Large intestine (tissue), 3 donors: ENCODE results near the gene ZFPM1. TPM values are rescaled to one million over a fixed set of nuclear protein-coding genes. Genes with fewer than 3 reads are reported as not detected.

Experiments
- DNase-seq, 2 donors: peaks; one replicate each; pipeline versions ENCODE4 v3.0.0 to v3.0.0-alpha.2; 2013
- H3K27ac ChIP-seq: one replicate; pipeline ENCODE4 v1.5.1; 2013; ENCODE audit warnings: low read length
- H3K27me3 ChIP-seq: 2 replicates; pipeline ENCODE4 v1.6.1; 2013; ENCODE audit warnings: low read length; ENCODE audit not compliant: control insufficient read depth, insufficient read depth
- H3K36me3 ChIP-seq: 2 replicates; pipeline ENCODE4 v1.6.1; 2013; ENCODE audit warnings: low read length; ENCODE audit not compliant: control insufficient read depth, insufficient read depth
- H3K4me1 ChIP-seq: one replicate; pipeline ENCODE4 v1.6.1; 2013; ENCODE audit warnings: low read length; ENCODE audit not compliant: control insufficient read depth, insufficient read depth
- H3K4me3 ChIP-seq: one replicate; pipeline ENCODE4 v1.5.1; 2013; ENCODE audit warnings: low read length
- H3K9me3 ChIP-seq: one replicate; pipeline ENCODE4 v1.6.1; 2013; ENCODE audit warnings: mild to moderate bottlenecking, low read depth, low read length, moderate library complexity; ENCODE audit not compliant: control insufficient read depth
- WGBS: methylation state at CpG from one replicate; pipeline ENCODE4 v1.1.5; 2013; ENCODE audit warnings: low lambda C conversion rate; ENCODE audit not compliant: insufficient coverage; 5-methylcytosine and 5-hydroxymethylcytosine counted together
- polyA plus RNA-seq: library from polyadenylated mRNA; unstranded; fragments of 120-200 nt; gene quantifications from one replicate; pipeline ENCODE4 v1.2.1, GENCODE V29; 2013

The ZFPM1 gene
- polyA plus RNA-seq, 1 donor: 27.2 TPM

DNA sequence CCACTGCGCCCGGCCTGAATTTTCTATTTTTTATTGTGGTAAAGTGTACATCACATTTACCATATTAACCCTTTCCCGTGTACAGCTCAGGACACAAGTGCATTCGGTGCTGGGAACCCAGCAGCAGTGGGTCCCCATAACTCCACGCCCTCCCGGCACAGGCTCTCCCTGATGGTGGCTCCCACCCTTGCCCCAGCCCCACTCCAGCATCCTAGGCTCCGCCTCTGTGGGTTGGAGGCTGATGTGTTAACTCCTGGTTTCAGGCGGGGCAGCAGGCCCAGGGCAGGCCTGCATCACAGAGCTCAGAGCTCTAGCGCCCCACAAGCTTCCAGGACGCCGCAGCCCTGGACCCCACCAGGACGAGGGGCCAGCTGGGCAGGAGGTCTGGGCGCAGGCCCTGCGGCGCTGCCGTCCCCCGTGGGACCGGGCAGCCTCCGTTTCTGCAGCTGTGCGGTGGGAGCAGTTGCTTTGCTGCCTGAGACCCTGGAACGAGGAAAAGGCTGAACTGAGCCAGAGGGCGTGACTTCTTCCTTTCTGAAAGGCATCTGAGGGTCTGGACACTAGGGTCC is 19.6 kb downstream of the ZFPM1 start:
- no peak for DNase-seq
- H3K4me3 ChIP-seq: no peak overlapping the region
- peaks cover 21% of the 10 kb centered on the region for H3K36me3 ChIP-seq
- WGBS: no CpG with 5 or more reads among the region's 22 CpGs
- peaks cover 2% of the 10 kb centered on the region for H3K9me3 ChIP-seq
- peaks cover 53% of the 10 kb centered on the region for H3K4me1 ChIP-seq
- no peak overlapping the region for H3K27ac ChIP-seq
- H3K27me3 ChIP-seq: no peaks in the 10 kb centered on the region

GRCh38 chr16:88473666-88474534 is 20.8 kb downstream of the ZFPM1 start:
- H3K9me3 ChIP-seq: peaks cover 2% of the 10 kb centered on the region
- peaks cover 55% of the 10 kb centered on the region for H3K4me1 ChIP-seq
- WGBS: 68% methylated on average over 3 of the region's 43 CpGs
- H3K36me3 ChIP-seq: peaks cover 21% of the 10 kb centered on the region
- no peak for DNase-seq
- no peak overlapping the region for H3K27ac ChIP-seq
- no peak overlapping the region for H3K4me3 ChIP-seq
- H3K27me3 ChIP-seq: no peaks in the 10 kb centered on the region

- Histone ChIP-seq H3K27me3 (no peaks in the 10 kb centered on the region), H3K9me3 (peaks cover 2% of the 10 kb centered on the region), H3K36me3 (peaks cover 17% of the 10 kb centered on the region), H3K4me1 (peaks cover 57% of the 10 kb centered on the region), H3K4me3 (no peak overlapping the region), H3K27ac (no peak overlapping the region)
- no peak for DNase-seq
- WGBS: no CpG with 5 or more reads among the region's 13 CpGs
These were observed 22.0 kb downstream of the ZFPM1 start for GRCh38 chr16:88475037-88475436.

- Histone ChIP-seq H3K27me3 (no peaks in the 10 kb centered on the region), H3K4me1 (peaks cover 65% of the 10 kb centered on the region), H3K4me3 (no peak overlapping the region), H3K9me3 (peaks cover 2% of the 10 kb centered on the region), H3K36me3 (peaks cover 16% of the 10 kb centered on the region), H3K27ac (no peak overlapping the region)
- no CpG with 5 or more reads among the region's 14 CpGs for WGBS
- no peak for DNase-seq
These were observed 23.1 kb downstream of the ZFPM1 start for GRCh38 chr16:88476203-88476602.

GRCh38 chr16:88476817-88477397 is 23.8 kb downstream of the ZFPM1 start:
- WGBS: 93% methylated on average over 3 of the region's 26 CpGs
- peak in 1 of 2 donors; percentile 51 for DNase-seq
- H3K9me3 ChIP-seq: peaks cover 2% of the 10 kb centered on the region
- H3K4me1 ChIP-seq: peaks cover 67% of the 10 kb centered on the region
- peaks cover 16% of the 10 kb centered on the region for H3K36me3 ChIP-seq
- H3K27me3 ChIP-seq: no peaks in the 10 kb centered on the region
- peak overlapping the region; percentile 17 for H3K27ac ChIP-seq
- H3K4me3 ChIP-seq: no peak overlapping the region

GRCh38 chr16:88477631-88478519 is 24.8 kb downstream of the ZFPM1 start:
- Histone ChIP-seq H3K27me3 (no peaks in the 10 kb centered on the region), H3K27ac (no peak overlapping the region), H3K4me3 (no peak overlapping the region), H3K9me3 (no peaks in the 10 kb centered on the region), H3K4me1 (peaks cover 73% of the 10 kb centered on the region), H3K36me3 (peaks cover 15% of the 10 kb centered on the region)
- whole genome bisulfite sequencing: 75% methylated on average over 2 of the region's 27 CpGs
- DNase-seq: no peak

DNA sequence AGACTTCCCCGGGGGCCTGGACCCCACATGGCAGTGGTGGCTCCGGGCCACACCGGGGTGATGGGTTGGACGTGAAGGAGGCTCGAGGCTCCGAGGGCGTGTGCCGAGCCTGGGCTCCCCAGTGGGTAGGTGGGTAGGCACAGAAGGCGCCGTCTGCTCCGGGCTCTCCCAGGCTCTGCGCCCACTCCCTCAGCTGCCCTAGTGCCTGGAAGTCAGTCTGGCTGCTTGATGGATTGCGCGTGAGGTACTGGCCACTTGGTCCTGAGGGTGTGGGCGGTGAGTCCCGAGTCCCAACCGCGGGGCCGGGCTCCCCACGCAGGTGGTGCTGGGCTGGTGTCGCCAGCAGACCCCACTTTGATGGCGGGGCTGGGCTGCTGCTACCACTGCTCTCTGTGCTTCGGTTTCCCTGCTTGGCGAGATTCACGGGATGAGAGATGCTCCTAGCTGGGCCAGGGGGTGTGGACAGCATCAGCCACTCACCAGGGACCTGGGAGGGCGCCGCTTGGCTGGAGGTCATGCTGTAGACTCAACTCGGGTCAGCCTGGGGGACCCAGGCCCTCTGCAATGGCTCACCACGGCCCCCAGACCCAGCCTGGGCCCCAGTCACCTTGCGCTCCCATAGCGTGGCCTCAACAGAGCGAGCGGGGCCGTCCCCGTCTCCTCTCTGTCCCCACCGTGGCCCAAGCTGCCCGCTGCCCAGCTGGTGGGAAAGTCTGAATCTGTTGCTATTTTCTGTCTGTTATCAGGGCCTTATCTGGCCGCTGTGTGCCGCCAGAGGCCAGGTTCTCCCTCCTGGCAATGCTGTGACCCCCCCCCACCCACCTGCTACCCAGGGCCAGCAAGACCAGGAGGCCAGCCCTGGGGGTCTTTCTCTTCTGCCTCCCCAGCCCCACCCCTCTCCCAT is 26.1 kb downstream of the ZFPM1 start:
- H3K27me3 ChIP-seq: no peaks in the 10 kb centered on the region
- H3K9me3 ChIP-seq: no peaks in the 10 kb centered on the region
- no peak overlapping the region for H3K4me3 ChIP-seq
- peaks cover 10% of the 10 kb centered on the region for H3K36me3 ChIP-seq
- WGBS: 50% methylated on average over 2 of the region's 39 CpGs
- peaks cover 75% of the 10 kb centered on the region for H3K4me1 ChIP-seq
- H3K27ac ChIP-seq: no peak overlapping the region
- no peak for DNase-seq

GRCh38 chr16:88479793-88480760 is 27.0 kb downstream of the ZFPM1 start:
- Histone ChIP-seq H3K9me3 (no peaks in the 10 kb centered on the region), H3K27ac (no peak overlapping the region), H3K4me1 (peaks cover 84% of the 10 kb centered on the region), H3K4me3 (no peak overlapping the region), H3K27me3 (no peaks in the 10 kb centered on the region), H3K36me3 (peaks cover 8% of the 10 kb centered on the region)
- no peak for DNase-seq
- WGBS: 100% methylated on average over 2 of the region's 28 CpGs

DNA sequence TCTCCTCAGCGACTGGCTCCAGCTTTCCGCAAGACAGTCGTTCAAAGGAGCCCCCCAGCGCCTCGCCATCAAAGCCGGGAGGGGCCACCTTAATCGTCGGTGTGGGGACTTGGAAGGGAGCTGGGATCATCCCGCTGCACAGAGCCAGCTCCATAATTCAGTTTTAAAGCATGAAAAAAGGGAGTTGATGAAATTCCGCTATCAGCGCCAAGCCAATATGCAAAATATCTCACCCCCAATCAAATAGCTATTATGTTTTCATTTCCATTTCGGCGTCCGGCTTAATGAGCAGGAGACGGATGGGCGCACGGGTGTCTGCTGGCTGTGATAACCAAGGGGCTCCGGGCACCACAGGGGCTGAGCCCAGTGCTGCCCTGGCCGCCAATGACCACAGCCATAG is 27.7 kb downstream of the ZFPM1 start:
- Histone ChIP-seq H3K4me1 (peaks cover 88% of the 10 kb centered on the region), H3K27ac (no peak overlapping the region), H3K9me3 (no peaks in the 10 kb centered on the region), H3K27me3 (no peaks in the 10 kb centered on the region), H3K36me3 (peaks cover 9% of the 10 kb centered on the region), H3K4me3 (no peak overlapping the region)
- no CpG with 5 or more reads among the region's 19 CpGs for WGBS
- DNase-seq: no peak
